Stomach (tissue), 4 donors: ENCODE measurements around the gene TDRD7.

ENCODE experiments used
- POLR2A ChIP-seq, 4 donors: fragments of 450-650 bp; IDR thresholded peaks; one replicate each; pipeline ENCODE4 v1.6.1; 2016; ENCODE audit warnings: antibody characterized with exemption in 4 of 4, control low read depth in 2 of 4, mild to moderate bottlenecking in 1 of 4, moderate library complexity in 1 of 4
- POLR2AphosphoS5 ChIP-seq, 3 donors: sonication (generic); formaldehyde crosslinking; IDR thresholded peaks; one replicate each; pipeline ENCODE4 v1.6.1; 2016; ENCODE audit warnings: antibody characterized with exemption in 3 of 3
- TF ChIP-seq, protein P1 (sequence below), 7 experiments: fragments of 450-650 bp in 4 of 7; fragments of 200-600 bp in 3 of 7; sonication (generic) in 3 of 7; IDR thresholded peaks; one replicate each; pipeline ENCODE4 v1.5.1; 2016 to 2019; ENCODE audit warnings: antibody characterized with exemption in 7 of 7, control low read depth in 2 of 7, mild to moderate bottlenecking in 1 of 7

GRCh38 chr9:97374811-97375210, 37.1 kb upstream of the TDRD7 start:
- TF ChIP-seq, protein P1, sequence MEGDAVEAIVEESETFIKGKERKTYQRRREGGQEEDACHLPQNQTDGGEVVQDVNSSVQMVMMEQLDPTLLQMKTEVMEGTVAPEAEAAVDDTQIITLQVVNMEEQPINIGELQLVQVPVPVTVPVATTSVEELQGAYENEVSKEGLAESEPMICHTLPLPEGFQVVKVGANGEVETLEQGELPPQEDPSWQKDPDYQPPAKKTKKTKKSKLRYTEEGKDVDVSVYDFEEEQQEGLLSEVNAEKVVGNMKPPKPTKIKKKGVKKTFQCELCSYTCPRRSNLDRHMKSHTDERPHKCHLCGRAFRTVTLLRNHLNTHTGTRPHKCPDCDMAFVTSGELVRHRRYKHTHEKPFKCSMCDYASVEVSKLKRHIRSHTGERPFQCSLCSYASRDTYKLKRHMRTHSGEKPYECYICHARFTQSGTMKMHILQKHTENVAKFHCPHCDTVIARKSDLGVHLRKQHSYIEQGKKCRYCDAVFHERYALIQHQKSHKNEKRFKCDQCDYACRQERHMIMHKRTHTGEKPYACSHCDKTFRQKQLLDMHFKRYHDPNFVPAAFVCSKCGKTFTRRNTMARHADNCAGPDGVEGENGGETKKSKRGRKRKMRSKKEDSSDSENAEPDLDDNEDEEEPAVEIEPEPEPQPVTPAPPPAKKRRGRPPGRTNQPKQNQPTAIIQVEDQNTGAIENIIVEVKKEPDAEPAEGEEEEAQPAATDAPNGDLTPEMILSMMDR (IDR thresholded peaks at IDR 0.05), result no peak
- TF ChIP-seq POLR2A (IDR thresholded peaks at IDR 0.05) (no peak), POLR2AphosphoS5 (IDR thresholded peaks at IDR 0.05) (no peak)
